Hypothalamus (tissue), 51 donors: Measurements from ENCODE around the gene GUK1.

Experiments used
- DNase-seq, 51 donors: peaks; one replicate each; lab custom pipeline; 2025; lab: John Stamatoyannopoulos, UW

Gene GUK1

GRCh38 chr1:228148935-228149405, 8.9 kb downstream of the GUK1 start:
- peak in 1 of 51 donors; percentile 47 for DNase-seq

GRCh38 chr1:228149406-228150119, 9.5 kb downstream of the GUK1 start, which contains the start of gene GJC2:
Gene GJC2 (plus strand): TSS chr1:228149930. CDS start chr1:228157759, 7,829 bp downstream.
- DNase-seq, result peak in 33 of 51 donors; percentile 16 to 80 (median 52)

- no peak for DNase-seq
Observed at GRCh38 chr1:228150120-228150460, 10.0 kb downstream of the GUK1 start.

- DNase-seq, result peak in 39 of 51 donors; percentile 11 to 81 (median 49)
Observed at GRCh38 chr1:228150461-228151179, 10.5 kb downstream of the GUK1 start.

GRCh38 chr1:228151180-228151925, 11.3 kb downstream of the GUK1 start:
- DNase-seq, result peak in 3 of 51 donors; percentile 21 to 34 (median 23)

- DNase-seq, result no peak
Observed at GRCh38 chr1:228152097-228152917, 12.2 kb downstream of the GUK1 start.

GRCh38 chr1:228152918-228153258, 12.8 kb downstream of the GUK1 start:
- no peak for DNase-seq

- no peak for DNase-seq
Observed at GRCh38 chr1:228154021-228154669, 14.1 kb downstream of the GUK1 start.

- DNase-seq, result peak in 1 of 51 donors; percentile 24
Observed at GRCh38 chr1:228154670-228155571, 14.8 kb downstream of the GUK1 start.

- no peak for DNase-seq
Observed at GRCh38 chr1:228155596-228156514, 15.8 kb downstream of the GUK1 start.

- no peak for DNase-seq
Observed at GRCh38 chr1:228156515-228156881, 16.4 kb downstream of the GUK1 start.

- no peak for DNase-seq
Observed at GRCh38 chr1:228156941-228157728, 17.1 kb downstream of the GUK1 start.

GRCh38 chr1:228157729-228158126, 17.6 kb downstream of the GUK1 start:
- DNase-seq, result no peak

GRCh38 chr1:228158151-228159007, 18.3 kb downstream of the GUK1 start:
- DNase-seq, result no peak

GRCh38 chr1:228159008-228159665, 19.1 kb downstream of the GUK1 start:
- no peak for DNase-seq
